Heart right ventricle (tissue), 16 donors: Measurements from ENCODE around the gene FBXO15. TPM values are rescaled to one million over a fixed set of nuclear protein-coding genes. Genes with fewer than 3 reads are reported as not detected.

ENCODE experiments used
- ATAC-seq, 8 donors: fragments of 200-7000 bp; cut with Tn5 transposase; one replicate each; pipeline ENCODE4 v1.9.1; 2020; ENCODE audit warnings: mild to moderate bottlenecking in 8 of 8, moderate library complexity in 8 of 8, moderate number of reproducible peaks in 1 of 8
- DNase-seq, 2 donors: peaks; one replicate each; pipeline ENCODE4 v3.0.0-alpha.2; 2020
- H3K27ac ChIP-seq, 10 donors: fragments of 200-600 bp; sonication (generic) in 2 of 10; one replicate each; pipeline versions ENCODE4 v1.5.0 to v1.8.0; 2020 to 2022; ENCODE audit warnings: mild to moderate bottlenecking in 3 of 10
- H3K27me3 ChIP-seq, 7 donors: fragments of 200-600 bp; one replicate each; pipeline ENCODE4 v1.8.0; 2021 to 2022; ENCODE audit warnings: mild to moderate bottlenecking in 2 of 7
- H3K36me3 ChIP-seq, 9 donors: fragments of 200-600 bp; sonication (generic) in 1 of 9; one replicate each; pipeline versions ENCODE4 v1.5.0 to v1.8.0; 2020 to 2022; ENCODE audit warnings: mild to moderate bottlenecking in 2 of 9
- H3K4me1 ChIP-seq, 9 donors: fragments of 200-600 bp; sonication (generic) in 1 of 9; one replicate each; pipeline versions ENCODE4 v1.5.0 to v1.8.0; 2020 to 2022; ENCODE audit warnings: mild to moderate bottlenecking in 4 of 9
- H3K4me3 ChIP-seq, 10 donors: fragments of 200-600 bp; sonication (generic) in 2 of 10; one replicate each; pipeline versions ENCODE4 v1.5.0 to v1.8.0; 2020 to 2022; ENCODE audit warnings: mild to moderate bottlenecking in 7 of 10, moderate library complexity in 2 of 10
- H3K9me3 ChIP-seq, 11 donors: fragments of 200-600 bp in 10 of 11; sonication (generic) in 2 of 11; one replicate each; pipeline versions ENCODE4 v1.5.0 to v1.8.0; 2013 to 2022; ENCODE audit warnings: mild to moderate bottlenecking in 2 of 11, control low read depth in 1 of 11, moderate library complexity in 1 of 11
- WGBS, 2 donors: extraction: QIAGEN DNeasy Blood & Tissue Kit; methylation state at CpG; one replicate each; pipeline ENCODE4 v1.1.7; 2013; ENCODE audit warnings: inconsistent platforms in 1 of 2; 5-methylcytosine and 5-hydroxymethylcytosine counted together
- intact Hi-C, 10 donors: fragments of 100-400 bp; cut with DNase I; formaldehyde crosslinking; loops; one replicate each; pipeline versions ENCODE4 v1.11.1 to v1.14.2; 2022
- polyA plus RNA-seq, 2 donors: library from polyadenylated mRNA; stranded (reverse); fragments of 200-250 nt; gene quantifications; one replicate each; pipeline ENCODE4 v1.2.3, GENCODE V29; 2013
- total RNA-seq, 10 donors: library from RNA; stranded (reverse); fragmentation: NEBNext Ultra II Directional in 3 of 10; extraction: Animal tissue kit (Norgen Biotek cat#: 25700) in 3 of 10; gene quantifications; one replicate each; pipeline versions ENCODE4 v1.2.1 to v1.2.4, GENCODE V29; 2021 to 2023
- TF ChIP-seq, protein P1 (sequence below), 9 donors: fragments of 200-600 bp; sonication (generic) in 2 of 9; IDR thresholded peaks; one replicate each; pipeline versions ENCODE4 v1.5.0 to v1.8.0; 2021 to 2022; ENCODE audit warnings: antibody characterized with exemption in 9 of 9, mild to moderate bottlenecking in 5 of 9, moderate library complexity in 1 of 9
- donor health status: Arrhythmogenic right ventricular cardiomyopathy.
- donor health status: ischemic (EF 13 %, LVEDD 7.1; RV severe dilation, severe dysfunction).
- donor health status: healthy with polysubstance abuse.
- donor health status: DM: no; HTN: yes; CAD: no.
- donor health status: DM: no; HTN: no; CAD: no.
- donor health status: ischemic (EF 25% LVEDD 6.9; RV normal size, moderate dysfunction).
- donor health status: ischemic (EF 25% LVEDD 5.7; RV mildly dilated, moderate dysfunction).
- donor health status: healthy.
- donor health status: DM: yes; HTN: yes; CAD: no.
- donor health status: Ischemic cardiomyopathy.
- donor health status: ischemic (EF 35%, LVEDD 5.7; RV mildly dilated, moderate dysfunction).
- donor health status: nonischemic (EF 11% LVEDD 7.7; RV severe dilation, severe dysfunction).
- donor health status: DM: yes; HTN: yes; CAD: no.
- donor health status: PGD.
- donor health status: ischemic (EF 29% LVEDD 5.4; RV normal size, mild dysfunction).
- donor health status: nonischemic (EF 23%, LVEDD 6.1; RV moderate dilation, normal function).

Gene FBXO15
- total and polyA plus RNA-seq, 12 donors = 0.14 to 1.3 (median 0.38) TPM; not detected in 3

DNA sequence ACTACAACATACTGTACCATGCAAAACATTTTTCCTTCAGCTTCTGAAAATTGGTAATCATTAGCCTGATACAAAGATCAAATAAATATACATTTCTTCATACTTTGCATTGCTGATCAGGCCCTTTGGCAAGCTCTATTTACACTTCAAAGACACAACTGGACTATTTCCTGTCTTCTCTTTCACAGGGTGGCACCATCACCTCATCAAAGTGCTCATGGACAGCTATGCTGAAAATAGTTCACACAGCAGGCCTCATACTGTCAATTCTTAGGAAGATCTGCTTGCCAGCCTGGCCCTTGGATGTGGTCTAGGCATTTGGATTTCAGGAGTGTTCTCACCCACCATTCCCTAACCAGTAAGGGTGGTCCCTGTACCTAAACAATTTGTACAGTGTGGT lies 33.9 kb downstream of the FBXO15 start:
- Histone ChIP-seq H3K36me3 (no peaks in the 10 kb centered on the region), H3K4me3 (no peak overlapping the region), H3K9me3 (peaks cover 0 to 26% (median 10%) of the 10 kb centered on the region in 11 donors), H3K4me1 (peaks cover 0 to 7% (median 0%) of the 10 kb centered on the region in 9 donors), H3K27me3 (no peaks in the 10 kb centered on the region), H3K27ac (no peak overlapping the region)
- ATAC-seq (no peak), DNase-seq (no peak)
- intact Hi-C loops = loop anchor here in 5 of 10 donors (5.0 to 10.0 kb wide), 3 partner anchors 61 to 1411 kb away; no protein-coding TSS in a partner anchor
- TF ChIP-seq, protein P1, sequence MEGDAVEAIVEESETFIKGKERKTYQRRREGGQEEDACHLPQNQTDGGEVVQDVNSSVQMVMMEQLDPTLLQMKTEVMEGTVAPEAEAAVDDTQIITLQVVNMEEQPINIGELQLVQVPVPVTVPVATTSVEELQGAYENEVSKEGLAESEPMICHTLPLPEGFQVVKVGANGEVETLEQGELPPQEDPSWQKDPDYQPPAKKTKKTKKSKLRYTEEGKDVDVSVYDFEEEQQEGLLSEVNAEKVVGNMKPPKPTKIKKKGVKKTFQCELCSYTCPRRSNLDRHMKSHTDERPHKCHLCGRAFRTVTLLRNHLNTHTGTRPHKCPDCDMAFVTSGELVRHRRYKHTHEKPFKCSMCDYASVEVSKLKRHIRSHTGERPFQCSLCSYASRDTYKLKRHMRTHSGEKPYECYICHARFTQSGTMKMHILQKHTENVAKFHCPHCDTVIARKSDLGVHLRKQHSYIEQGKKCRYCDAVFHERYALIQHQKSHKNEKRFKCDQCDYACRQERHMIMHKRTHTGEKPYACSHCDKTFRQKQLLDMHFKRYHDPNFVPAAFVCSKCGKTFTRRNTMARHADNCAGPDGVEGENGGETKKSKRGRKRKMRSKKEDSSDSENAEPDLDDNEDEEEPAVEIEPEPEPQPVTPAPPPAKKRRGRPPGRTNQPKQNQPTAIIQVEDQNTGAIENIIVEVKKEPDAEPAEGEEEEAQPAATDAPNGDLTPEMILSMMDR (IDR thresholded peaks at IDR 0.05) = no peak

DNA sequence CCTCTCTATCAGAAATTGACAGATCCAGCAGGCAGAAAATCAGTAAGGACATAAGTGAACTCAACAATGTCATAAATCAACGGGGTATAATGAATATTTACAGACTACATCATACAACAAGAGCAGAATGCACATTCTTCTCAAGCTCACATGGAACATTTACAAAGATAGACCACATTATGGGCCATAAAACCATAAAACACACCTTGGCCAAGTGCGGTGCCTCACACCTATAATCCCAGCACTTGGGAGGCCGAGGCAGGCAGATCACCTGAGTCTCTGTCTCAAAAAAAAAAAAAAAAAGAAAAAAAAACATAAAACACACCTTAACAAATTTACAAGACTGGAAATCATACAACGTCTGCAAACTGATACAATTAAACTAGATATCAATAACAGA lies 36.7 kb downstream of the FBXO15 start:
- intact Hi-C loops = loop anchor here in 5 of 10 donors (5.0 to 10.0 kb wide), 3 partner anchors 64 to 1409 kb away; no protein-coding TSS in a partner anchor

DNA sequence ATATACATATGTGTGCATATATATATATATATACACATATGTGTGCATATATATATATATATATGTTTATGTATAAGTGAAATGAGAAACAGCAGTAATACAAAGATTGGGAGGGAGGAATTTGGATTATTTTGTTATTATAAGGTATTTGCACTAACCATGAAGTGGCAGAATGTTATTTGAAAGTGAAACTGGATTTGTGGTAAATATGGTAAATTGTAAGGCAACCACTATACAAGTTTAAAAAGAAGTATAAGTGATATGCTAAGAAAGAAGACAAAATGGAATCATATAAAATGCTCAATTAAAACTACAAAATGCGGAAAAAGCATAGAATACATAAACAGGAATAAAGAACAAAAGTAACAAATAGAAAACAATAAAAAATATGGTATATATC lies 37.5 kb downstream of the FBXO15 start:
- DNase-seq (no peak), ATAC-seq (no peak)
- Histone ChIP-seq H3K27me3 (no peaks in the 10 kb centered on the region), H3K9me3 (peaks cover 0 to 40% (median 10%) of the 10 kb centered on the region in 11 donors), H3K4me3 (no peak overlapping the region), H3K27ac (no peak overlapping the region), H3K36me3 (no peaks in the 10 kb centered on the region), H3K4me1 (no peaks in the 10 kb centered on the region)
- 91 to 95% methylated on average over 1 of the region's 1 CpG for WGBS, 2 donors
- TF ChIP-seq, protein P1 (IDR thresholded peaks at IDR 0.05) = no peak
- intact Hi-C loops = loop anchor here in 5 of 10 donors (5.0 to 10.0 kb wide), 3 partner anchors 65 to 1408 kb away; no protein-coding TSS in a partner anchor

More for the DNA sequence above, 36.7 kb downstream of the FBXO15 start:
- no peaks in the 10 kb centered on the region for H3K27me3 ChIP-seq
- ATAC-seq = no peak
- no peak overlapping the region for H3K27ac ChIP-seq
- no peak overlapping the region for H3K4me3 ChIP-seq
- DNase-seq = no peak
- TF ChIP-seq, protein P1 (IDR thresholded peaks at IDR 0.05) = no peak
- H3K36me3 ChIP-seq = no peaks in the 10 kb centered on the region
- H3K9me3 ChIP-seq = peaks cover 0 to 40% (median 10%) of the 10 kb centered on the region in 11 donors
- H3K4me1 ChIP-seq = no peaks in the 10 kb centered on the region
- 79 to 84% methylated on average over 4 of the region's 4 CpGs for WGBS, 2 donors

DNA sequence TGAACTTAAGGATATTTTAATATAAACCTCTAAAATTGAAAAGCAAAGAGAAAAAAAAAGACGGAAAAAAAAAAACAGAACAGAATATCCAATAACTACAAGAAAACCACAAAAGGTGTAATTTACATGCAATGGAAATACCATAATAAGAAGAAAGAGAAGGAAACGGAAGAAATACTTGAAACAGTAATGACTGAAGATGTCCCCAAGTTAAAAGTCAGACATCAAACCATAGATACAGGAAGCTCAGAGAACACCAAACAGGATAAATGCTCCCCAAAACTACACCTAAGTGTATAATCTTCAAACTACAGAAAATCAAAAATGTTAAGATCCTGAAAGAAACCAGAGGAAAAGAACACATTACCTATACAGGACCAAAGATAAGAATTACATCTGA lies 39.2 kb downstream of the FBXO15 start:
- Histone ChIP-seq H3K36me3 (no peaks in the 10 kb centered on the region), H3K27me3 (no peaks in the 10 kb centered on the region), H3K9me3 (peaks cover 0 to 50% (median 10%) of the 10 kb centered on the region in 11 donors), H3K4me3 (no peak overlapping the region), H3K4me1 (no peaks in the 10 kb centered on the region), H3K27ac (no peak overlapping the region)
- intact Hi-C loops = no loop called here
- DNase-seq (no peak), ATAC-seq (no peak)
- TF ChIP-seq, protein P1 (IDR thresholded peaks at IDR 0.05) = no peak
- WGBS, 2 donors = 91 to 93% methylated on average over 2 of the region's 2 CpGs
